Embryonic facial prominence (tissue), 1 donor: ENCODE results near the gene SCLY.

Source experiments
- DNase-seq: peaks from one replicate; pipeline ENCODE4 v3.0.0-alpha.2; 2016; ENCODE audit errors: extremely low spot score

SCLY gene

DNA sequence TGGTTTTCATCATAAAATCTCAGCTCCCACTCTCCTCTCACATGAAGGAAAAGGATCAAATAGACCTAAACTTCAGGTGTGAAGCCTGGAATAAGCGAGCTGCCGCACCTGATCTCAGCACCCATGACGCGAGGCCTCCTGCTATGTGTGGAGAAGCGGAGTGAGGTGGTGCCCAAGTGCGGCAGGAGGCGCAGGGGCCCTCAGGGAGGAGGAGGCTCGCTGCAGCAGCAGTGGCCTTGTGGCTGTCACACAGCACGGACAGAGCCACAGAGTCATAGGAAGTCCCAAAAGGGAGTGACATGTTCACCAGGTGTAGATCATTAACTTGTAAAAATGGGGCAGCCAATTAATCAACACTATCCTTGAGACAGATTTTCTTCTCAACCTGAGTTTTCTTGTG lies 9.1 kb downstream of the SCLY start:
- no peak for DNase-seq

DNA sequence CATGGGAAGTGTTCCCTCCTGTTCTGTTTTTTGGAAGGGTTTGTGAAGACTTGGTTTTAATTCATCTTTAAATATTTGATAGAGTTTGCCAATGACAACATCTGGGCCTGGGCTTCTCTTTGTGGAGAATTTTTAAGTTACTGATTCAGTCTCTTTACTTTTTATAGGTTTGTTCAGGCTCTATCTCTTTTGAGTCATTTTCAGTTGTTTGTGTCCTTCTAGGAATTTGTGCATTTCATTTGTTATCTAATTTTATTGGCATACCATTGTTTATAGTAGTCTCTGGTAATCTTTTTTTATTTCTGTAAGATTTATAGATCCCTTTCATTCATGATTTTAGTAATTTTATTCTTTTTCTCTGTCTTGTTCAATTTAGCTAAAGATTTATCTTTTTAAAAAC lies 14.6 kb downstream of the SCLY start:
- DNase-seq: no peak

DNA sequence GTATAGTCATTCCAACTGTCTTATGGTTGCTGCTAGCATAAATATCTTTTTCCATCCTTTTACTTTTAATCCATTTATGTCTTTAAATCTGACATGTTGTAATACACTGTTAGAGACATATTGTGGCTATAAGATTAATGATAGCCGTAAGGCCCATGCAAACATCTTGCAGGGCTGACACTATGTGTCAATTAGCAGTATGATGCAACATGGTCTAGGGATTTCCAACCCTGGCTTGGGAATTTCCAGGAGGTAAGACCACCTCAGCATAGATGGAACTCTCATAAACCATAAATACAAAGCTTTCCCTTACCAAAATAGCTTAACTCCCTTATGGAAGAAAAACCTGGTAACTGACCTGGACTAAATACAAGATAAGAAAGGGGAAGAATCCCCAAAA lies 16.5 kb downstream of the SCLY start:
- DNase-seq: no peak

DNA sequence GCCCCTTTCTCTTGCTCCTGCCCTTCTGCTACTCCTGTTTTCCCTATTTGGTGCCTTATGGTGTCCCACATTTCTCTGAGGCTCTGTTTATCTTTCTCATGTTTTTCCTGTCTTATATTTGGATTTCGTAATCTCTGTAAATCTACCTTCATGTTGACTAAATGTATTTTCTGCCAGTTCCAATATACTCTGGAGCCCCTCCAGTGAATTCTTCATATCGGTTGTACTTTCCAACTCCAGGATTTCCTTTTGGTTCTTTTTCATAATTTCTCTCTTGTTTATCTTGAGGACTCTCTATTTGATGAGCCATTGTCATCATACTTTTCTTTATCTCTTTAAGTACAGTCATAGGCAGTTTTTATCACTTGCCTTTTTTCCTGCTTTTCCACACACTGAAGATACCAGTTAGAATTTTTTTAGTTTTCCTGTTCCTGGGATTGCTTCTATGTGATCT lies 19.1 kb downstream of the SCLY start:
- DNase-seq: no peak

DNA sequence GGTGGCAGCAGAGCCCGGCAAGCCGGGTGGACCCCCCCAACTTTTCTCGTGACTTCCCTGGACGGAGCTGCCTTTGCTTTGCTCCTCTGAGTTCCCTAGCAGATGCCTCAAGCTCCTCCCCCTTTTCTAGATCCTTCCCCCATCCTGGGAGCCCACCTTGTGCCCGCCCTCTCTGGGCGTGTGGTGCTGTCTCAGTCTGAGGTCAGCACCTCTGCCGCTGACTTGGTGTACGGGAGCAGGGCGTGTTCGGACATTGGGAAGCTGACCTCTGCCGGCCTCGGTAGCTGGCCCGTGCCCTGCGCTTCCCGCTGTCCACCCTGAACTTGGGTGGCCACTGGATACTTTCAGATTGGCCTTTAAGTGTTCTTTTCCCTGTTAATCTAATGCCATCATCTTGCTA lies 19.7 kb downstream of the SCLY start:
- no peak for DNase-seq

DNA sequence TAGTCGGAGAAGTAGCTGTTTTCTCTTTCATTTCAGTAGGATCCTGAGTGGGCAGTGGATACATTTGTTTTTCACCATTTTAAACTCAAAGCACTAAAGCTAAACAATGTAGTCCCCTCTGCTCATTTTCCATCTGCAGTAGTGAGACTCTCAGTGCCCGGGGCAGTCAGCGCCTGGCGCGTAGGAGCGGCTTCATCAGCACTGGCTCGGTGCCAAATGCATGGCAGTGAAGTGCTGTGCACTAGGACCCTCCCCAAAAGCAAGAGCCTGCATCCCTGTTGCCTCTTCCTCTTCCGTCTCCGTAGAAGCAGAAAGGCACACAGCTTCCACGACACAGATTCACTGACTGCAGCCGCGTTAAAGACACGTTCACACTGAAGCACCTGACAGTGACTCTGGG lies 20.3 kb downstream of the SCLY start:
- DNase-seq: no peak

DNA sequence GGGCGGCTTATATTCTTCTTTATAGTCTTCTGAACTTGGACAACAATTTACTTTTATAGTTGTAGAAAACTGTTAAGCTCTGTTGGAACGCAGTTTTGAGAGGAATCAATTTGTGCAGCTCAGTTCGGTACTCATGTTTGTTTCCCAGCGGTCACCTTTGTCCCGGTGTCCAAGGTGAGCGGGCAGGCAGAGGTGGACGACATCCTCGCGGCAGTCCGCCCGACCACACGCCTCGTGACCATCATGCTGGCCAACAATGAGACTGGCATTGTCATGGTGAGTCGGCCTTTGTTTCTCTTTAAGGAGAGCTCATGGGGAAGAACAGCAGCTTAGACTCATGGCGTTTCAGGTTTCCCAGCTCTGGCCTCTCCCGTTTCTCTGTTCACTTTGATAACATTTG lies 20.8 kb downstream of the SCLY start:
- no peak for DNase-seq

DNA sequence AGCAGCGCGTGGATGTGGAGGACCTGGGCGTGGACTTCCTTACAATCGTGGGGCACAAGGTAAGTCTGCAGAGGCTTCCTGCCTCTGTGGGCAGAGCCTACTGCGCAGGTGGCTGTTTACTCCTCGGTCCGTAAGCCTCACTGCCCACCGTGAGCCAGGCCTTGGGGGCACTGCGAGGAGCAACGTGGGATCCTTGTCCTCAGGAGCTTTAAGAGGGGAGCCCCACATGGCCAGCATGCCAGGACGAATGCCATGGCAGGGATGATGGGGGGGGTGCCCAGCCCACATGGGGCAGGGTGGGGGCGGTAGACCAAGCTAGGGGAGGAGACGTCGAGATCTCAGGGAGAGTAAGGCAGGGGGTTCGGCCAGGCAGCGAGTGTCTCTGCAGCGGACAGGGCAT lies 21.4 kb downstream of the SCLY start:
- no peak for DNase-seq

DNA sequence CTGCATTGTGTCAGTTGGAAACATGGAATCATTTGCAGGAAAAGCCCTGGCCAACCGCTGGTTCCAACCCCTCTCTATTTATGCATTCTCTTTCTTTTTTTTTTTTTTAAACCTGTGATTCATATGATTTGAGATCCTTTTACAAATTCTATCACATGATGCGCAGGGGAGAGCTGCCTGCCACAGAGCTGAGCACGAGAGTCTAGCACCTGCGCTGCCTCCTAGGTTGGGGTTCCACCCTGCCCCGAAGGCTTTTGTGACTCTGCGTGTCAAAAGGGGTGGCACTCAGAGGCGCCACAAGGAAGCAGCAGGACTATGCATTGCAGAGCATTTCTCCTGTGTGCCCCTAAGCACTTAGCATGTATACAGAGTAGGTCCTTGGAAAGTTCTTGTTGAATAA lies 22.0 kb downstream of the SCLY start:
- no peak for DNase-seq

DNA sequence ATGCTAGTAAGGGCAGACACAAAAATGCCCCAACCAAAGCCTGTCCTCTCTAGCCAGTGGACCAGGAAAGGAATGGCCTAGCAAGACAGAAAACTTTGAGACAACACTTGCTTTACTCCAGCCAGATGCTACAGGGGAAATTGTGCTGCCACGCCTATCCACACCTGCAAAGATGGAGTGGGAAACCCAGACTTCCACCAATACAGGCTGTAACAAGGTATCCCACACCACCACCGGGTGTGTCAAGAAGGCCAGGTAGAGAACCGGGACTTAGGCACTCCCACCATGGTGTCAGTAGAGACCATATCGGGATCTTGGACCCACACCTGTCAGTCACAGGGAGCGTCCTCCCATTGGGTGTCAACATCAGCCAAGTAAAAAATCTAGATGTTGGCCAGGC lies 23.1 kb downstream of the SCLY start:
- no peak for DNase-seq

DNA sequence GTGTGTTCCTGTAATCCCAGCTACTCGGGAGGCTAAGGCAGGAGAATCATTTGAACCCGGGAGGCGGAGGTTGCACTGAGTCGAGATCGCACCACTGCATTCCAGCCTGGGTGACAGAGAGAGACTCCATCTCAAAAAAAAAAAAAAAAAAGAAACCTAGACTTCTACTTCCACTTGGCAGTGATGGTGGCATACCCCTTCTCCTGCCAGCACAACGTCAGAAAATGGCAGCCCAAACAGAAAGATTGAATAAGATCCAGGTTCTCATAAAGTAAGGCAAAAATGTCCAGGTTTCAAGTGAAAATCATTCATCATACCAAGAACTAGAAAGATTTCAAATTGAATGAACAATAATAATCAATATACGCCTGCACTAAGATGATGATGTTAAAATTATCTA lies 24.0 kb downstream of the SCLY start:
- DNase-seq: no peak

DNA sequence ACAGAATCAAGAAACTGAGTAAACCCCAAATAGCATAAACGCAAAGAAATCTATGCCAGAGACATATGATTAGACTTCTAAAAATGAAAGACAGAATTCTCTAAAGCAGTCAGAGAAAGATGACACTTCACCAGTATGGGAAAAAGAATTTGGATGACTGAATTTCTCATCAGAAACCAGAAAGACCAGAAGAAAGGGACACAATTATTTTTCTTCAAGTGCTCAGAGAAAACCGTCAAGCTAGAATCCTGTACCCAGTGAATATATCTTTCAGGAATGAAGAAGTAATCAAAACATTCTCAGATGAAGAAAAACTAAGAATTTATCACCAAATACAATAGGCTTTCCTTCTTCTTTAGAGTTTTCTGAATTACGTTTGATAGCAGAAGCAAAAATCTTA lies 25.1 kb downstream of the SCLY start:
- no peak for DNase-seq

DNA sequence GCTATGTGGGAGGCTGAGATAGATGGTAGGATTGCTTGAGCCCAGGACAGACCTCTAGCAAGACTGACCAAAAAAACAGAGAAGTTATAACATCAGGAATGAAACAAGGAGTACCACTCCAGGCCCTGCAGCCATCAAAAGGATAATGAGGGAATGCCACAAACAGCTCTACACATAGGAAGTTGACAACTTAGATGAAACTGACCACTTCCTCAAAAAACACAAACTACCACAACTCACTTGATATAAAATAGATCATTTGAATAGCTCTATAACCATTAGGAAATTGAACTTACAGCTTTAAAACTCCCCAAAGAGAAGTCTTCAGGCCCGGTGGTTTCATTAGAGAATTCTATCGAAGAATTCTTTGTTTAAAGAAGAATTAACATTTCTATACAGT lies 26.4 kb downstream of the SCLY start:
- no peak for DNase-seq

DNA sequence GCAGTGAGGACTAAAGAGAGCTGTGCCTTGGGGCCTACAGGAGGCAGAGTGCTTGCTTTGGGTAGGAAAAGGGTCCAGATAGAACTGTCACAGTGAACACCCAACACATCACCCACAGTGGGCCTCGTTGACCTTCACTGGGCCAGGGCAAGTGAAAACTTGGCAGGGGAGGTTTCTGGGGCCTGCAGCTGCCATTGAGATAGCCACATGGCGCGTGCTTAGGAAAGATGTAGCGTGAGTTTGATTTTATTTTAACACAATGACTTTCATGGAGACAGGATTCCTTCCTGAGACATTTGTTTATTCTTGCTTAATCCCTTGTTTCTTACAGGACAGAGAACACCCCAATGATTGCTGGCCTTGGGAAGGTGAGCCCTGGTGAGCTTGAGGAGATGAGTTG lies 30.1 kb downstream of the SCLY start:
- DNase-seq: no peak

DNA sequence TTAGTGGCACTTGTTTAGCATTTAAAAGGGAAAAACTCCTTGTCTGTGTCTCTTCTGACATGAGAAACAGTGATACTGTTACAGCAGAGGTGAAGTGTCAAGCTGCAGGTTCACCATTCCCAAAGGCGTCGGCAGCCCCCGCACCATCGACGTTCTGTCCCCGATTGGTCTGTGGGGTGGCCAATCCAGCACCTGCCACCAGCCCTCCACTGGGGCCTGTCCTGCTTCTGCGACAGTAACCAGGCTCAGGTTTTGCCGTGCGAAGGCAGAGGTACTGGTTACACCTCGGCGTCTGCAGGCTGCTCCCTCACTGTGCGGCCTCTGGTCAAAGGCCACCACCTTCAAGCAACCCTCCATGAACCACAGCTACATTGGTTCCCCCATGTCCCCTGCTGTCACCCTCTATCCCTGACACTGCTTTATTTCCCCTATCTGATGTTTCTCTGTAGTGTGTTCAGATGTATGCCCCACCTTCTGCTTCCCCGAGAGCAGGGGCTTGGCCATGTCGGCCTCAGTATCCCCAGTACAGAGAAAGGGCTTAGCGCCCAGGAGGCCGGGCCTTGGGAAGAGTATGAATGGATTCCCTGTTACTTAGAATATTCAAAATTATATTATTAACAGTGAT lies 30.7 kb downstream of the SCLY start:
- DNase-seq: no peak

DNA sequence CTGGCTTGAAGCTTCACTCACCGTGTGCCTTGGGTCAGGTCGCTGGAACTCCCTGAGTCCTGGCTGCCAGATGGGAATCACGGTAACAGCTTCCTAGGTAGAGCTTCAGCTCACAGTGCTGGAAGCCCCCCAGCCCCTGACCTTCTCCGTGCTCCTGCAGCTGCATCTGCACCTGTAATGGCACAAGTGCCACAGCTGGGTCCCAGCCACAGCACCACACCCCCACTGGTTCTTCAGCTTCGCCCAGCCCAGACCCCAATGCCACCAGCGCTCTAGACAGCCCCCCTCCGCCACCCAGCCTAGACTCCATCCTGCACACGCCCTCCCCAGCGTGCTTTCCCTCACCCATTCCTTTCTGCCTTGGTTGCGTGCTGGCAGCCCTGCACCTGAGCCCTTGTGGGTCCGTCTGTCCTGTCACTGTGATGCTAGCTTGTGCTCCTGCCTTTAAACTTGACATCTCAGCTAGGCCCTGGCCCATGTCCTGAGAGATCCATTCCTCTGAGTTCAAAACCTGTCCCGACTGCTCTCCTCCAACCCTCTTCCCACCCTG lies 31.8 kb downstream of the SCLY start:
- no peak for DNase-seq

DNA sequence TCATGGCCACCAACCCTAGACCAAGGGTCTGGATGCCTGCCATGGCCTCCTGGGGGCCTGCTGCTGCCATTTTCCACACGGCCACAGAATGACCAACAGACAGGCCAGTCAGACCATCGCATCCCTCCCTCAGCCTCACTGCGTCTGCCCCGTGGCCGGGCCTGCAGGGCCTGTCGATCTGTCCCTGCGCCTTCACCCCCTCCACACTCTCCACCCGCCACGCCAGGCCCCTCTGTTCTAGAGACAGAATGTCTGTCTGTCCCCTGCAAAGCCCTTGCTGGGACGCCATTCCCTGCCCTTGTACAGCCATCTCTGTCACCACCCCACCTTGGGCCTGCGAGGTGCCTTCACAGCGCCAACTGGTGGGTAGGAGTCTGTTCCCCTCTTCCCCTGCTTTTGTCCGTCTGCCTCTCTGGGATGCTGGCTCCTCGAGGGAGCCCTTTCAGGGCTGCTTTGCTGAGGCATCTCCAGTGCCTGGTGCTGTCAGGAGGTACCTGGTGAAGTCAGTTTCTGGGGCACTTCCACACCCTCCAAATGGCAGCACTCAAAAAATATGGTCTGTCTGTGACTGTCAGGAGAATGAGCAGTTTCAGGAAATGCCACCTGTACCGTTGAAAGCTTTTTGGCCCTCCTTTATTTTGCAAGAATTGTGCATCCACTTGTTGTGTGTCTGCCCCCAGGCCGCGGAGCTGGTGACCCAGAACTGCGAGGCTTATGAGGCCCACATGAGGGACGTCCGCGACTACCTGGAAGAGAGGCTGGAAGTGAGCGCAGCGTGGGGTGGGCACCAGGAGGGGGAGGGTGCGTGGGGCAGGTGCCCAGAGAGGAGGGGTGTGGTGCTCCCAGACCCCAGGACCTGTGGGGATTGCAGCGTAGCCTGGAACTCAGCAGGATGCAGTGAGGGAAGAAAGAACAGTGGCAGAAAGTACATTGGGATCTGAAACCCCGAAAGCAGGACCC lies 32.7 kb downstream of the SCLY start:
- DNase-seq: no peak

DNA sequence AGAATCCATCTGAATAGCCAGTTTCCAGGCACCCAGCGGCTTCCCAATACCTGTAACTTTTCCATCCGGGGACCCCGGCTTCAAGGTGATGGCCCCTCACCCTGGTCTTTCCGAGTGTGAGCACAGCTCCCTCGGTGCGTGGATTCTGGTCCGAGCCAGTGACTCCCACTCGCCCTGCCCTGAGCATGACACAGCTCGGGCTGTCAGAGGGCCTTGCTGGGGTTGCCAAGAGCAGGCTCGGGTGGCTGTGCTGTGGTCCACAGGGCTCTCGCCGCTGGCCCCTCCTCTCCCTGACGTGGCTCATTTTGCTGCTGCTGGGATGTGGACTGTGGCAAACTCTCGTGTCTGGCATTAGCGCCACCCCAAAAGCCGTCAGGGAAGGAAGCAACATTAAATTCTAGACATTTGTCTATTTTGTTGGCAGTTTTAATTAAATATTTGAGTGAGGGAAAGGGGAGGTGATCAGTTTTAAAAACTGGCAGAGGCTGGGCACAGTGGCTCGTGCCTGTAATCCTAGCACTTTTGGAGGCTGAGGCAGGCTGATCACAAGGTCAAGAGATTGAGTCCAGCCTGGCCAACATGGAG lies 33.7 kb downstream of the SCLY start:
- no peak for DNase-seq

DNA sequence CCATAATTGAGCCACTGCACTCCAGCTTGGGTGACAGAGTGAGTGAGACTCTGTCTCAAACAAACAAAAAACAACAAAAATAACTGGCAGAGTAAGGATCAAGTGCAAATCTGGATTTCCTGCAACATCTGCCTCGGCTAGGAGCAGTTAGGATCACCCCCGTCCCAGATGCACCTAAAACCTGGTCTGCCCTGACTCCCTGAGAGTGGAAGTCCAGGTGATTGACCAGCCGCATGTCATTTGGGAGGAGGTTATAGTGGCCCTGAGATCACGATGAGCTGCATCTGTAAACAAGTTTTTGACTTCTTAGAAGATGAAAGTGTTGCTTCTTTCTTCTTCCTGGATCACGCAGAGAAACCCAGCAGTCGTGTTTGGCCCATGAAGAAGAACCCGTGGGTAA lies 34.3 kb downstream of the SCLY start:
- DNase-seq: no peak

DNA sequence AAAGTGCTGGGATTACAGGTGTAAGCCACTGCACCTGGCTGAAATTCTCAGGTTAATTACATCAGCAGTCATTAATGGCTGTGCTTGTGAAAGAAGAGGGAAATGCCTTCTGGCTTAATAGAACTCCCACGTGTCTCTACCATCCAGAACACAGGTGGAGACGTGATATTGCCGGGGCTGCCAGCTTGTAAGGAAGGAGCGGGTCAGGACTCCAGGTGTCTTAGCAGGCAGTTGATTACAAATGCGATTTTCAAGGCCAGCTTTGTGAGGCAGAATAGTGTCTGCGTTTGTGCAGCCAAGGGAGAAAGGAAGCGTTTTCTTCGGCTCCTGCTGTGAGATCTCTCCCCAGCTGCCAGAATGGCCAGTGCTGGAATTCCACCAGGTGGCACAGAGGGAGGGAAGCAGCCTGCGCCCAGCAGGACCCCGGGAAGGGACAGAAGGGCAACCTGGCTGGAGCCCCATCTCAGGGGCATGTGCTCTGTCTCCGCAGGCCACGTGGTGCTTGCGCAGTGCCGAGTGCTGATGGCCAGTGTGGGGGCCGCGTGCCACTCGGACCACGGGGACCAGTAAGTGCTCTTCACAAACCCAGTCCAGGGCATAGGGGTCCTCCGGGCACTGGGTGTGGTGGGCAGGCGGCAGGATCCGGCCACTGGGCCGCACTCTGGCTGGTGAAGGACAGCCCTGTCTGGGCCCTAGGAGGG lies 35.7 kb downstream of the SCLY start:
- DNase-seq: no peak

DNA sequence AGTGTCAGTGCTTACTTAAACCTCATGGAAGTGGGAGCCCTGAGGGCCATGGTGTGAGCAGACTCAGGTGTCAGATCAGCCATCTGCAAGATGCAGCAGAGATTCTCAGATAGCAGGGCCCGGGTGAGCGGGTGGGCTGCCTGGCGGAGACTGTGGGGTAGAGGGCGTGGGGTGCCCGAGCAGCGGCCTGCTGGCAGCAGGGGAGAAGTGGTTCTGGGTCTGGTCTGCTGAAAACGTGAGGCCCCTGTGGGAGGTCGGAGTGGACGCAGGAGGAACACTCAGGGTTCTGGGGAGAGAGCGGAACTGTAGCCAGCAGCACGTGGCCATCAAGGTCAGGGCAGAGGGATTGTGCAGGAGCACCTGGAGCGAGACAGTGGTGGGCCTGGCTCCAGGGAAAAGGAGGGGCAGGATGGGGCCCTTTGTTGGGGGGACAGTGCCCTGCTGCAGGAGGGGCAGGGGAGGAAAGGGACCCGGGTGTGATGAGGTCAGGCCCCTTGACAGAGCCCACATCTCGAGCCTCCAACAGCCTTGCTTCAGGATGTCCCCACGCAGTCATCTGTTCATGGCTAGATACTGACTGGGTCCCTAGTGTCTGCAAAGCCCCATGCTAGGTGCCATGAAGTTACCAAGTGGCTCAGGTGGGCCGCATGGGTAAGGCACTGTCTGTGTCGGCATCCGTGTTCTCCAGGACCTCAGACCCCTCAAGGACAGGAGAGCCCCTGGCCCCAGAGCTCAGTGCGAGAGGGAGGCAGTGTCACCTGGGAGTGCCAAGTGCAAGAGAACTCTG lies 36.6 kb downstream of the SCLY start:
- no peak for DNase-seq
